ENCODE measurements around the gene GRM8.

GRM8 gene

GRCh38 chr7:127231415-127231814 is 21.3 kb downstream of the GRM8 start:
- DNase-seq (ENCODE audit: low read depth in 2 of 2), result no peak

- DNase-seq (ENCODE audit: low read depth in 2 of 2), result no peak
Measured at GRCh38 chr7:127230192-127230925, 22.4 kb downstream of the GRM8 start.

- DNase-seq (ENCODE audit: low read depth in 2 of 2), result no peak
Measured at GRCh38 chr7:127226685-127227374, 25.9 kb downstream of the GRM8 start.

- DNase-seq (ENCODE audit: low read depth in 2 of 2), result no peak
Measured at GRCh38 chr7:127221731-127222130, 31.0 kb downstream of the GRM8 start.

- DNase-seq (ENCODE audit: low read depth in 2 of 2), result no peak
Measured at GRCh38 chr7:127214956-127215718, 37.6 kb downstream of the GRM8 start.

GRCh38 chr7:127209886-127210285 is 42.9 kb downstream of the GRM8 start:
- no peak for DNase-seq (ENCODE audit: low read depth in 2 of 2)

GRCh38 chr7:127208860-127209259 is 43.9 kb downstream of the GRM8 start:
- DNase-seq (ENCODE audit: low read depth in 2 of 2), result no peak

GRCh38 chr7:127208351-127208750 is 44.4 kb downstream of the GRM8 start:
- DNase-seq (ENCODE audit: low read depth in 2 of 2), result no peak

- DNase-seq (ENCODE audit: low read depth in 2 of 2), result no peak
Measured at GRCh38 chr7:127207806-127208205, 44.9 kb downstream of the GRM8 start.

GRCh38 chr7:127207230-127207629 is 45.5 kb downstream of the GRM8 start:
- DNase-seq (ENCODE audit: low read depth in 2 of 2), result no peak

- DNase-seq (ENCODE audit: low read depth in 2 of 2), result no peak
Measured at GRCh38 chr7:127194571-127194970, 58.2 kb downstream of the GRM8 start.

GRCh38 chr7:127189886-127190285 is 62.9 kb downstream of the GRM8 start:
- DNase-seq (ENCODE audit: low read depth in 2 of 2), result no peak

- no peak for DNase-seq (ENCODE audit: low read depth in 2 of 2)
Measured at GRCh38 chr7:127189074-127189473, 63.7 kb downstream of the GRM8 start.

GRCh38 chr7:127187740-127188139 is 65.0 kb downstream of the GRM8 start:
- no peak for DNase-seq (ENCODE audit: low read depth in 2 of 2)

- DNase-seq (ENCODE audit: low read depth in 2 of 2), result no peak
Measured at GRCh38 chr7:127186686-127187085, 66.1 kb downstream of the GRM8 start.

- DNase-seq (ENCODE audit: low read depth in 2 of 2), result no peak
Measured at GRCh38 chr7:127177156-127177555, 75.6 kb downstream of the GRM8 start.

GRCh38 chr7:127162366-127162765 is 90.4 kb downstream of the GRM8 start:
- no peak for DNase-seq (ENCODE audit: low read depth in 2 of 2)

- DNase-seq (ENCODE audit: low read depth in 2 of 2), result no peak
Measured at GRCh38 chr7:127158659-127159058, 94.1 kb downstream of the GRM8 start.

GRCh38 chr7:127154958-127155357 is 97.8 kb downstream of the GRM8 start:
- no peak for DNase-seq (ENCODE audit: low read depth in 2 of 2)

GRCh38 chr7:127154101-127154500 is 98.6 kb downstream of the GRM8 start:
- DNase-seq (ENCODE audit: low read depth in 2 of 2), result no peak

- DNase-seq (ENCODE audit: low read depth in 2 of 2), result no peak
Measured at GRCh38 chr7:127153315-127153714, 99.4 kb downstream of the GRM8 start.

GRCh38 chr7:127152423-127152822 is 100.3 kb downstream of the GRM8 start:
- DNase-seq (ENCODE audit: low read depth in 2 of 2), result no peak

- no peak for DNase-seq (ENCODE audit: low read depth in 2 of 2)
Measured at GRCh38 chr7:127151379-127151778, 101.4 kb downstream of the GRM8 start.

All from stimulated activated CD4-positive, alpha-beta T cell treated with anti-CD3 and anti-CD28 coated beads, Interleukin-1b, Interleukin-23, amount 100 ng/mL, for 4 hours (primary cell).